IMR-90 (cell line): ENCODE measurements around the gene SRP54. TPM values are rescaled to one million over a fixed set of nuclear protein-coding genes. Genes with fewer than 3 reads are reported as not detected.

ENCODE experiments used
- ATAC-seq: fragments of 200-7000 bp; cut with Tn5 transposase; 2 replicates; pipeline ENCODE4 v1.9.1; 2020; ENCODE audit warnings: low read depth, mild to moderate bottlenecking, moderate library complexity
- BruUV-seq: library from RNA; stranded (reverse); fragments of 400-500 nt; replicated peaks from 2 replicates; lab custom pipeline; 2021; lab: Mats Ljungman, UMichigan
- CTCF ChIA-PET: fragments of 300-600 bp; formaldehyde crosslinking; extraction: SDS; loops from one replicate; lab custom pipeline; 2021; ENCODE audit warnings: antibody characterized with exemption; lab: Yijun Ruan, JAX
- POLR2A ChIA-PET: fragments of 300-600 bp; sonication (Branson Sonifier 250); formaldehyde crosslinking; loops from one replicate; lab custom pipeline; 2022; ENCODE audit warnings: antibody characterized with exemption; ENCODE audit not compliant: unreplicated experiment; lab: Charles Lee
- DNase-seq: peaks from one replicate; pipeline ENCODE4 v3.0.0; 2013
- H2AFZ ChIP-seq: replicated peaks from 2 replicates; pipeline ENCODE3; 2013; ENCODE audit warnings: low read length, mild to moderate bottlenecking; ENCODE audit not compliant: poor library complexity
- H2AK5ac ChIP-seq: 2 replicates; pipeline ENCODE4 v1.6.1; 2013; ENCODE audit warnings: low read depth, low read length, inconsistent platforms
- H2AK9ac ChIP-seq: replicated peaks from 2 replicates; pipeline ENCODE3; 2013; ENCODE audit warnings: mild to moderate bottlenecking, low read depth, low read length, moderate library complexity; ENCODE audit not compliant: poor library complexity
- H2BK120ac ChIP-seq: 2 replicates; pipeline ENCODE4 v1.6.1; 2013; ENCODE audit warnings: low read depth, low read length, inconsistent platforms
- H2BK15ac ChIP-seq: 3 replicates; pipeline ENCODE4 v1.6.1; 2013; ENCODE audit warnings: low read depth, low read length, inconsistent platforms
- H2BK20ac ChIP-seq: 2 replicates; pipeline ENCODE4 v1.6.1; 2013; ENCODE audit warnings: low read depth, mild to moderate bottlenecking, inconsistent platforms, low read length, moderate library complexity
- H2BK5ac ChIP-seq: 2 replicates; pipeline ENCODE4 v1.6.1; 2013; ENCODE audit warnings: mild to moderate bottlenecking, low read depth, low read length, inconsistent platforms; ENCODE audit not compliant: poor library complexity, severe bottlenecking
- H3K14ac ChIP-seq: replicated peaks from 2 replicates; pipeline ENCODE4 v1.6.1; 2013; ENCODE audit warnings: low read depth, low read length, inconsistent platforms
- H3K18ac ChIP-seq: 2 replicates; pipeline ENCODE4 v1.6.1; 2013; ENCODE audit warnings: low read depth, low read length, control low read depth
- H3K23ac ChIP-seq: 2 replicates; pipeline ENCODE4 v1.6.1; 2013; ENCODE audit warnings: low read depth, low read length, inconsistent platforms
- H3K27ac ChIP-seq: 2 replicates; pipeline ENCODE4 v1.5.1; 2013; ENCODE audit warnings: mild to moderate bottlenecking, control low read depth, low read length; ENCODE audit not compliant: insufficient read depth
- H3K27me3 ChIP-seq: 2 replicates; pipeline ENCODE4 v1.6.1; 2013; ENCODE audit warnings: low read length; ENCODE audit not compliant: control insufficient read depth, insufficient read depth
- H3K36me3 ChIP-seq: 2 replicates; pipeline ENCODE4 v1.6.1; 2013; ENCODE audit warnings: low read length, mixed read lengths; ENCODE audit not compliant: control insufficient read depth, insufficient read depth
- H3K4ac ChIP-seq: 2 replicates; pipeline ENCODE4 v1.6.1; 2013; ENCODE audit warnings: low read depth, low read length, inconsistent platforms
- H3K4me1 ChIP-seq: 2 replicates; pipeline ENCODE4 v1.6.1; 2013; ENCODE audit warnings: low read length, mixed read lengths; ENCODE audit not compliant: control insufficient read depth, insufficient read depth
- H3K4me2 ChIP-seq: 2 replicates; pipeline ENCODE4 v1.6.1; 2013; ENCODE audit warnings: low read depth, mild to moderate bottlenecking, control low read depth, low read length, moderate library complexity
- H3K4me3 ChIP-seq: 2 replicates; pipeline ENCODE4 v1.5.1; 2013; ENCODE audit warnings: low read depth, mild to moderate bottlenecking, control low read depth, low read length, moderate library complexity; ENCODE audit not compliant: insufficient read depth
- H3K56ac ChIP-seq: 2 replicates; pipeline ENCODE4 v1.6.1; 2013; ENCODE audit warnings: low read length, inconsistent platforms; ENCODE audit not compliant: insufficient read depth; ENCODE audit errors: extremely low read depth
- H3K79me1 ChIP-seq, 2 experiments: 2 replicates each; pipeline ENCODE4 v1.6.1; 2013; ENCODE audit warnings: low read length in 2 of 2, inconsistent platforms in 1 of 2, low read depth in 1 of 2
- H3K9ac ChIP-seq: 2 replicates; pipeline ENCODE4 v1.6.1; 2013; ENCODE audit warnings: low read depth, low read length, control low read depth
- H3K9me1 ChIP-seq: 2 replicates; pipeline ENCODE4 v1.6.1; 2013; ENCODE audit warnings: low read length, inconsistent platforms; ENCODE audit not compliant: insufficient read depth
- H3K9me3 ChIP-seq: 2 replicates; pipeline ENCODE4 v1.6.1; 2013; ENCODE audit warnings: low read length; ENCODE audit not compliant: control insufficient read depth, insufficient read depth
- H4K20me1 ChIP-seq: 2 replicates; pipeline ENCODE4 v1.6.1; 2013; ENCODE audit warnings: low read length, inconsistent platforms; ENCODE audit not compliant: insufficient read depth
- H4K5ac ChIP-seq: 2 replicates; pipeline ENCODE4 v1.6.1; 2013; ENCODE audit warnings: mild to moderate bottlenecking, low read depth, low read length, control low read depth
- H4K8ac ChIP-seq, 2 experiments: 2 replicates each; pipeline ENCODE4 v1.6.1; 2013; ENCODE audit warnings: low read depth in 2 of 2, low read length in 2 of 2, control low read depth in 1 of 2, inconsistent platforms in 1 of 2
- H4K91ac ChIP-seq: 2 replicates; pipeline ENCODE4 v1.6.1; 2013; ENCODE audit warnings: low read depth, low read length, inconsistent platforms; ENCODE audit not compliant: insufficient read depth
- CEBPB ChIP-seq: IDR thresholded peaks from 2 replicates; pipeline ENCODE4 v1.6.1; 2012; ENCODE audit warnings: low read depth, low read length, improper control_type of control experiment
- MAFK ChIP-seq: IDR thresholded peaks from 2 replicates; pipeline ENCODE4 v1.6.1; 2012; ENCODE audit warnings: low read depth, low read length, improper control_type of control experiment
- WGBS, 2 experiments: methylation state at CpG; one replicate each; pipeline versions ENCODE4 v1.1.5 to v1.1.7; 2013; ENCODE audit warnings: missing lambda C conversion rate in 2 of 2; ENCODE audit not compliant: insufficient read length in 1 of 2; ENCODE audit errors: extremely low coverage in 2 of 2; 5-methylcytosine and 5-hydroxymethylcytosine counted together
- dilution Hi-C: fragments of 300-500 bp; cut with HindIII; formaldehyde crosslinking; loops from one replicate; pipeline ENCODE4 v1.14.3; 2018; ENCODE audit warnings: low sequenced_read_pairs; ENCODE audit not compliant: unreplicated experiment
- in situ Hi-C: fragments of 300-500 bp; cut with MboI; formaldehyde crosslinking; loops from 3 replicates; pipeline ENCODE4 v1.14.3; 2019; ENCODE audit warnings: low sequenced_read_pairs, inconsistent platforms, mixed read lengths
- intact Hi-C: fragments of 100-400 bp; cut with micrococcal nuclease; formaldehyde crosslinking; loops from 2 replicates; pipeline ENCODE4 v1.10.0; 2022
- polyA plus RNA-seq, 3 experiments: library from polyadenylated mRNA; depleted of rRNA; stranded (reverse); fragments of >200 nt; gene quantifications; 2 replicates each; pipeline ENCODE4 v1.2.3, GENCODE V29; 2012; ENCODE audit warnings: low replicate concordance in 1 of 3
- total RNA-seq: library from RNA; depleted of rRNA; stranded (reverse); fragments of >200 nt; gene quantifications from 2 replicates; pipeline ENCODE4 v1.2.3, GENCODE V29; 2012

The SRP54 gene
- total and polyA plus RNA-seq, 2 of the 4 experiments (the other 2 are of a cell fraction) = 56.2 to 63.3 TPM

GRCh38 chr14:35068238-35069012, 85.6 kb downstream of the SRP54 start:
- H3K56ac ChIP-seq = no peak overlapping the region
- H4K8ac ChIP-seq = no peak overlapping the region
- no peaks in the 10 kb centered on the region for H3K9me1 ChIP-seq
- ATAC-seq (no peak), DNase-seq (peak; percentile 37)
- H3K18ac ChIP-seq = no peak overlapping the region
- in situ Hi-C loops = no loop called here
- 100% methylated on average over 1 of the region's 4 CpGs; no CpG with 5 or more reads in 1 of the 2 experiments for WGBS, 2 experiments
- H3K27me3 ChIP-seq = no peaks in the 10 kb centered on the region
- no peaks in the 10 kb centered on the region for H3K4me1 ChIP-seq
- no peak overlapping the region for H2AFZ ChIP-seq
- H4K20me1 ChIP-seq = no peaks in the 10 kb centered on the region
- H3K4me3 ChIP-seq = no peak overlapping the region
- H3K4ac ChIP-seq = no peak overlapping the region
- H4K91ac ChIP-seq = no peak overlapping the region
- no peak overlapping the region for H3K9ac ChIP-seq
- H2AK9ac ChIP-seq = no peak overlapping the region
- H2BK15ac ChIP-seq = no peak overlapping the region
- H3K14ac ChIP-seq = no peak overlapping the region
- no peak overlapping the region for H3K27ac ChIP-seq
- peaks cover 10% of the 10 kb centered on the region for H3K36me3 ChIP-seq
- H3K79me1 ChIP-seq = peaks cover 0 to 18% of the 10 kb centered on the region in 2 experiments; a peak in 3 of 4 replicates
- intact Hi-C loops = no loop called here
- H2BK5ac ChIP-seq = peak overlapping the region; percentile 67
- ChIA-PET POLR2A (no interaction called here), CTCF (interaction anchor here (1.3 kb wide), 1 partner anchor 23 kb away, joined by 3 read pairs; the partner anchor contains the start of gene FAM177A1)
- TF ChIP-seq MAFK (no peak), CEBPB (peak; percentile 21; the same call in 1 of the 2 replicates)
- no peak overlapping the region for H4K5ac ChIP-seq
- H3K23ac ChIP-seq = no peak overlapping the region
- no peak overlapping the region for H3K4me2 ChIP-seq
- no TSS peak for BruUV-seq
- dilution Hi-C loops = no loop called here
- H2BK120ac ChIP-seq = no peak overlapping the region
- H3K9me3 ChIP-seq = no peaks in the 10 kb centered on the region
- H2BK20ac ChIP-seq = no peak overlapping the region
- no peak overlapping the region for H2AK5ac ChIP-seq
